Measurements from ENCODE around the gene UBR2. TPM values are rescaled to one million over a fixed set of nuclear protein-coding genes. Genes with fewer than 3 reads are reported as not detected.

The UBR2 gene
- total RNA-seq, 1 experiment from 2014 or later: 19.2 TPM

- no peak for DNase-seq (ENCODE audit: low read depth)
These were observed 54.3 kb downstream of the UBR2 start for GRCh38 chr6:42618105-42618504.

- DNase-seq (ENCODE audit: low read depth): peak; percentile 54
These were observed 54.9 kb downstream of the UBR2 start for GRCh38 chr6:42618686-42619085.

- DNase-seq (ENCODE audit: low read depth): no peak
These were observed 56.1 kb downstream of the UBR2 start for GRCh38 chr6:42619963-42620362.

DNA sequence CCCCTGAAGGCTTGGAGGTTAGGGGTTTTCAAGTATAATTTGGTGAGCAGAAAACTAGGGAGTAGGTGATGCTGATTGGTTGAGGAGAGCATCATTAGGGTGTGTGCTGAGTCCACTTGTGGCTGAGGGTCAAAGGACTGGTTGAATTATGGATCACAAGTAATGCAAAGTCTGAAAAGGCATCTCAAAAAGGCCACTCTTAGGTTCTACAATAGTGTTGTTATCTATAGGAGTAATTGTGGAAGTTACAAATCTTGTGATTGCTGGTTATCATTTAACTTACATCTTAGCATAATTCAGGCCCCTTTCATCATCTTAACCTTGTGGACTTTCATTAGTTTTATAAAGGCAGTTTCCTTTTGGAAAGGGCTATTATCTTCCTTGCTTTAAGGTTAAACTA lies 60.8 kb downstream of the UBR2 start:
- DNase-seq (ENCODE audit: low read depth): no peak

DNA sequence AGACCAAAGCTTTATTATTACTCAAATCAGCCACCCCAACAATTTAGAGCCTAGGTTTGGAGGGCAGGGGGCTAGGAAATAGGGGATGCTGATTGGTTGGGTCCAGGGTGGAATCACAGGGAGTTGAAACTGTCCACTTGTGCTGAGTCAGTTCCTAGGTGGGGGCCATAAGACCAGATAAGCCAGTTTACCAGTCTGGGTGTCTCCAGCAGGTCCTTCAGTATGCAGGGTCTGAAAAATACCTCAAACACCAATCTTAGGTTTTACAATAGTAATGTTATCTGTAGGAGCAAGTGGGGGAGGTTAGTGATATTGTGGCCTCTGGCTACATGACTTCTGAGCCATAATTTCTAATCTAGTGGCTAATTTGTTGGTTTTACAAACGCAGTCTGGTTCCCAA lies 63.2 kb downstream of the UBR2 start:
- no peak for DNase-seq (ENCODE audit: low read depth)

- no peak for DNase-seq (ENCODE audit: low read depth)
These were observed 63.8 kb downstream of the UBR2 start for GRCh38 chr6:42627674-42628073.

DNA sequence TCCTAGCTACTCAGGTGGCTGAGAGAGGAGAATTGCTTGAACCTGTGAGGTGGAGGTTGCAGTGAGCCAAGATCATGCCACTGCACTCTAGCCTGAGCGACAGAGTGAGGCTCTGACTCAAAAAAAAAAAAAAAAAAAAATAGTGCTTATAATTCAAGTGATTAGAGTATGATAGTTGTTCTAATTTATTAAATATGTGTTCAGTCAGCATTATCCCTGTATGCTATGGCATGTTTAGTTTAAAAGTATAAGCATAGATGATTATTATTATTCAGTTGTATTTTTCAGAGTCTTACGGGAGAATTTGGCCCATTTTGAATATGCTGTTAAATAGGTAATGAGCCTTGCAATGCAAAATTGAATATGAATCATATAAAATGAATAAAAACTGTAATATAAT lies 64.8 kb downstream of the UBR2 start:
- DNase-seq (ENCODE audit: low read depth): no peak

DNA sequence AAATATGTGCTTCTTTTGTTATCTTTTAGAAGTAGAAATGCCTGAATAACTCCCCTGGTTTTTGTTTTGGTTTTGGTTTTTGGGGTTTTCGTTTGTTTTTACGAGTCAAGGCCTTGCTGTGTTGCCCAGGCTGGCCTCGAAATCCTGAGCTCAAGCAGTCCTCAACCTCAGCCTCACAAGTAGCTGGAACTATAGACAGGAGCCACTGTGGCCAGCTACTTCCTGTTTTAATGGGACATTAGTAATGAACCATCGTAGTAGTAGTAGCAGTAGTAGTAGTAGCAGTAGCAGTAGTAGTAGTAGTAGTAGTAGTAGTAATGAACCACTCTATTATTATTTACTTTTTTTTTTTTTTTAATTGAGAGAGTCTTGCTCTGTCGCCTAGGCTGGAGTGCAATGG lies 66.0 kb downstream of the UBR2 start:
- no peak for DNase-seq (ENCODE audit: low read depth)

- no peak for DNase-seq (ENCODE audit: low read depth)
These were observed 73.9 kb downstream of the UBR2 start for GRCh38 chr6:42637681-42638080.

GRCh38 chr6:42642794-42643193 lies 79.0 kb downstream of the UBR2 start:
- DNase-seq (ENCODE audit: low read depth): no peak

DNA sequence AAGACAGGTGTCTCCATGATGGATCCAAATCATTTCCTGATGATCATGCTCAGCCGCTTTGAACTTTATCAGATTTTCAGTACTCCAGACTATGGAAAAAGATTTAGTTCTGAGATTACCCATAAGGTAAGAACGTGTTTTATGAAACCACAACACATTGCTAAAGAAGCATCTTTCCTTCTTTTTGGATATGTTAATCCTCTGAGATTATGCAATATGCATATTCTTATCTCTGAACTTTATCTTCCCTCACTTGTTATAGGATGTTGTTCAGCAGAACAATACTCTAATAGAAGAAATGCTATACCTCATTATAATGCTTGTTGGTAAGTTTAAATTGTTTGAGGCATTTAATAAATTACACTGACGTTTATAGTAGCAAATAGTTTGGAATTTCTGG lies 80.4 kb downstream of the UBR2 start:
- no peak for DNase-seq (ENCODE audit: low read depth)

- DNase-seq (ENCODE audit: low read depth): no peak
These were observed 88.4 kb downstream of the UBR2 start for GRCh38 chr6:42652024-42652746.

- DNase-seq (ENCODE audit: low read depth): no peak
These were observed 90.0 kb downstream of the UBR2 start for GRCh38 chr6:42653851-42654250.

GRCh38 chr6:42659806-42660205 lies 96.0 kb downstream of the UBR2 start:
- DNase-seq (ENCODE audit: low read depth): no peak

- DNase-seq (ENCODE audit: low read depth): peak; percentile 68
These were observed 97.8 kb downstream of the UBR2 start for GRCh38 chr6:42661540-42662153.

DNA sequence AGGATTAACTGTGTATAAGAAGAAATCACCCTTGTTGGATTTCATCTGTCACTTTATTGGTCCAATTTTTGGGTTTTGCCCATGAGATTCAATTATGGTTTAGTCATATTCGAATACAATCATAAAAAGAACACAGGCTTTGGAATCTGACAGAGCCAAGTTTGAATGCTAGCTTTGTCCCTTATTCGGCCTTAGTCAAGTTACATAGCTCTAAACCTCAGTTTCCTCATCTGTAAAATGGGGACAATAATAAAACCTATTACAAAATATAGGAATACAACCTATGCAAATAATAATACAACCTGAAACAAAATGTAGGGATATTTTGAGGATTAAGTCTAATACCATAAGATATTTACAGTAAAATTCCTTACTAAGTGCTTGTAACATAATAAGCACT lies 100.9 kb downstream of the UBR2 start:
- DNase-seq (ENCODE audit: low read depth): no peak

GRCh38 chr6:42674368-42674767 lies 110.5 kb downstream of the UBR2 start:
- DNase-seq (ENCODE audit: low read depth): peak; percentile 45

GRCh38 chr6:42674780-42675179 lies 111.0 kb downstream of the UBR2 start:
- peak; percentile 47 for DNase-seq (ENCODE audit: low read depth)

DNA sequence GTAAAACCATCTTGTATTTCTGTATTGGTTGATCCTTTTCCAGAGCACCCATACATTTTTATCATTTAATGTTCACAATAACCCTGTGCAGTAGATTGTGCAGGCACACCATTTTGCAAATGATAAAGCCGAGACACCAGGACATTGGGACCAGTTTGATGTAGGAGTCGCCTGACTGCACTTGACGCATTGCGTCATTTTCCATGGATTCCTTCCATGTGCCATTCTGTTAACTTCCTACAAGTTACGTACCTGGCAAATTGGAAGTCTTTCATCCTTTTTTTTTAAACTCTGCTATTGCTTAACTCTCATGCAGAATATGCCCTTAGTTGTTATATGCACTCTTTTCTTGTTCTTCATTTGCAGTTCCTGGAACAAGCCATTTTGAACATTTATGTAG lies 115.5 kb downstream of the UBR2 start:
- DNase-seq (ENCODE audit: low read depth): no peak

GRCh38 chr6:42688281-42688680 lies 124.5 kb downstream of the UBR2 start:
- no peak for DNase-seq (ENCODE audit: low read depth)

- no peak for DNase-seq (ENCODE audit: low read depth)
These were observed 125.5 kb downstream of the UBR2 start for GRCh38 chr6:42689371-42689770.

GRCh38 chr6:42690151-42690702 lies 126.4 kb downstream of the UBR2 start:
- no peak for DNase-seq (ENCODE audit: low read depth)

DNA sequence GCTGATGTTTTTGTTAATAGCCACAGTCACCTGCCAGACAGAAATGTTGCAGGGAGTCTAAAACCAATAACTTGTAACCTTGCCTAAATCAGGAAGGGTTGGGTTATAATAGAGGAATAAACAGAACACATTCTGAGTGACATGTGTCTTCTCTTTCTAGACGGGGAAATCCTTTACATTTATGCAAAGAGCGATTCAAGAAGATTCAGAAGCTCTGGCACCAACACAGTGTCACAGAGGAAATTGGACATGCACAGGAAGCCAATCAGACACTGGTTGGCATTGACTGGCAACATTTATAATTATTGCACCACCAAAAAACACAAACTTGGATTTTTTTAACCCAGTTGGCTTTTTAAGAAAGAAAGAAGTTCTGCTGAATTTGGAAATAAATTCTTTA lies 127.0 kb downstream of the UBR2 start:
- DNase-seq (ENCODE audit: low read depth): no peak

Measured in LHCN-M2 (cell line).